Right lobe of liver (tissue), 4 donors: ENCODE results near the gene EXOC3L2.

ENCODE experiments used
- POLR2A ChIP-seq: fragments of 450-650 bp; IDR thresholded peaks from one replicate; pipeline ENCODE4 v1.6.1; 2017; ENCODE audit warnings: antibody characterized with exemption, mild to moderate bottlenecking
- TF ChIP-seq, protein P1 (sequence below), 4 donors: fragments of 200-600 bp in 3 of 4; fragments of 450-650 bp in 1 of 4; IDR thresholded peaks; one replicate each; pipeline versions ENCODE4 v1.5.1 to v1.8.0; 2016 to 2022; ENCODE audit warnings: antibody characterized with exemption in 4 of 4, mild to moderate bottlenecking in 2 of 4
- donor health status: DM: no; HTN: no; CAD: no.
- donor health status: DM: no; HTN: no; CAD: no.
- donor health status: DM: no; HTN: yes; CAD: no.

DNA sequence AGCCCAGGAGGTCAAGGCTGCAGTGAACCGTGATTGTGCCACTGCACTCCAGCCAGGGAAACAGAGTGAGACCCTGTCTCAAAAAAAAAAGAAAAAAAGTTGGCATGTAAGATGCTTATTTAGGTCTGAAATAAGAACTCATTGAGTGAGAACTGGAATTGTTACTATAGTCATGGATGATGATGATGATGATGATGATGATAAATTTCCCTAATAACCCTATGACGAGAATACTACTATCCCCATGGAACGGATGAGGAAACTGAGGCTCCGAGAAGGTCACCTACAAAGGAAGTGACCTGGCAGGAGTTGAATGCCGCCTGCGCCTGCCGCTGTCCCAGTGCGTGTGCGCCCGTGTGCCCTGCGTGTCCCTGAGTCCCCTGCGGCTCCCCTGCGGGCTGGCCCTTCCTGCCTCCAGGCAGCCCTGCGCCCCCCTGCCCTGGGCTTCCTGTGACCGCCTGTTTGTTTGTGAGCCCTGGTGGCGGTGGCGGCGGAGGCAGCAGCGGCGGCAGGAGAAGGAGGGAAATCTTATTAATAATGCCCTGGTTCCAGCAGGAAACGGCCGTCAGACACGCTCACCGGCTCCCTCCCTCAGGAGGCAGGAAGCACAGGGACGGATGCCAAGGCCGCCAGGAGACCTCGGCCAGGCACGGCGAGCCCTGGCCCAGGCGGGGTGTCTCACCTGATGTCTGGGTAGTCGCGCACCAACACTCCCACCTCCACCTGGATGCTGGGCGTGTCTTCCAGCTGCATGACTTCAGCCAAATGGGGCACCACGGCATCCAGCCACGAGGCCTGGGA, 29.6 kb downstream of the EXOC3L2 start:
- TF ChIP-seq POLR2A = no peak
- TF ChIP-seq, protein P1, sequence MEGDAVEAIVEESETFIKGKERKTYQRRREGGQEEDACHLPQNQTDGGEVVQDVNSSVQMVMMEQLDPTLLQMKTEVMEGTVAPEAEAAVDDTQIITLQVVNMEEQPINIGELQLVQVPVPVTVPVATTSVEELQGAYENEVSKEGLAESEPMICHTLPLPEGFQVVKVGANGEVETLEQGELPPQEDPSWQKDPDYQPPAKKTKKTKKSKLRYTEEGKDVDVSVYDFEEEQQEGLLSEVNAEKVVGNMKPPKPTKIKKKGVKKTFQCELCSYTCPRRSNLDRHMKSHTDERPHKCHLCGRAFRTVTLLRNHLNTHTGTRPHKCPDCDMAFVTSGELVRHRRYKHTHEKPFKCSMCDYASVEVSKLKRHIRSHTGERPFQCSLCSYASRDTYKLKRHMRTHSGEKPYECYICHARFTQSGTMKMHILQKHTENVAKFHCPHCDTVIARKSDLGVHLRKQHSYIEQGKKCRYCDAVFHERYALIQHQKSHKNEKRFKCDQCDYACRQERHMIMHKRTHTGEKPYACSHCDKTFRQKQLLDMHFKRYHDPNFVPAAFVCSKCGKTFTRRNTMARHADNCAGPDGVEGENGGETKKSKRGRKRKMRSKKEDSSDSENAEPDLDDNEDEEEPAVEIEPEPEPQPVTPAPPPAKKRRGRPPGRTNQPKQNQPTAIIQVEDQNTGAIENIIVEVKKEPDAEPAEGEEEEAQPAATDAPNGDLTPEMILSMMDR (IDR thresholded peaks at IDR 0.05) = no peak
